Measurements from ENCODE around the gene CRIP2.

The CRIP2 gene

DNA sequence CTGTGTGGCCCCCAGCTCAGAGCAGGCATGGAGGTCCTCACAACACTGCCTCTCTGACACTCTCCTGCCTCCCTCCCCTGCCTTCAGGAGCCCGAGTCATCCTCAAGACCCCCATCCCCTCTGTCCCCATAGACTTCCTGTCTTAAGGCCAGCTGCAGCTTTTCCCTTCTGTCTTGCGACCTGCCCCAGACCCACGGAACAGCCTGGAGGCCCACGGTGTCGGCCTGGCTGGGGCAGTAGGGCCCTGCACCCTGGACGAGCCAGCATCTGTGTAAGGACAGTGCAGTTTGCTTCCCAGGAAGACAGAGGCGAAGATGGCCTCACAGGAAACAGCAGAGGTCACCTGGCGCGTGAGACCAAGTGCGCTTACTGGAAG, 26.1 kb downstream of the CRIP2 start:
- no peak for DNase-seq

DNA sequence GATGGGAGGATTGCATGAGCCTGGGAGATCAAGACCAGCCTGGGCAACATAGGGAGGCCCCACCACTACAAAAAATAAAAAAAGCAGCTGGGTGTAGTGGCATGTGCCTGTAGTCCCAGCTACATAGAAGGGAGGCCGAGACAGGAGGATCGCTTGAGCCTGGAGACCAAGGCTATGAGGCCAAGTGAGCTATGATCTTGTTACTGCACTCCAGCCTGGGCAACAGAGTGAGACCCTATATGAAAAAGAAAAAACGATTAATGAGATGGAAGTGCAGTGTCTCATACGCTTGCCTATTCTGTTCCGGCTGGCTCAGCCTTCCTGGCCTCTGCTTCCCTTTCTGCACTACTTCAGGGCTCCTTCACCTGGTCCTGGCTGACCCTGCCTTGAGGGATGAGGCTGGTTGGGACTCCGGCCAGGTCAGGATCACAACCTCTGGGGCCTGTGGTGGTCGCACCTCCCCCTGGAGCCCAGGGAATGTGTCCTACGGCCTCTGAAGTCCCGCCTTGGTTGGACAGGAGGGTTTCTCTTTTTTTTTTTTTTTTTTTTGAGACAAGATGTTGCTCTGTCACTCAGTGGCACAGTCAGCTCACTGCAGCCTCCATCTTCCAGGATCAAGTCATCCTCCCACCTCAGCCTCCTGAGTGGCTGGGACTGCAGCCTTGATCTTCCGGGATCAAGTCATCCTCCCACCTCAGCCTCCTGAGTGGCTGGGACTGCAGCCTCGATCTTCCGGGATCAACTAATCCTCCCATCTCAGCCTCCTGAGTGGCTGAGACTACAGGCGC, 27.1 kb downstream of the CRIP2 start:
- DNase-seq, result no peak

DNA sequence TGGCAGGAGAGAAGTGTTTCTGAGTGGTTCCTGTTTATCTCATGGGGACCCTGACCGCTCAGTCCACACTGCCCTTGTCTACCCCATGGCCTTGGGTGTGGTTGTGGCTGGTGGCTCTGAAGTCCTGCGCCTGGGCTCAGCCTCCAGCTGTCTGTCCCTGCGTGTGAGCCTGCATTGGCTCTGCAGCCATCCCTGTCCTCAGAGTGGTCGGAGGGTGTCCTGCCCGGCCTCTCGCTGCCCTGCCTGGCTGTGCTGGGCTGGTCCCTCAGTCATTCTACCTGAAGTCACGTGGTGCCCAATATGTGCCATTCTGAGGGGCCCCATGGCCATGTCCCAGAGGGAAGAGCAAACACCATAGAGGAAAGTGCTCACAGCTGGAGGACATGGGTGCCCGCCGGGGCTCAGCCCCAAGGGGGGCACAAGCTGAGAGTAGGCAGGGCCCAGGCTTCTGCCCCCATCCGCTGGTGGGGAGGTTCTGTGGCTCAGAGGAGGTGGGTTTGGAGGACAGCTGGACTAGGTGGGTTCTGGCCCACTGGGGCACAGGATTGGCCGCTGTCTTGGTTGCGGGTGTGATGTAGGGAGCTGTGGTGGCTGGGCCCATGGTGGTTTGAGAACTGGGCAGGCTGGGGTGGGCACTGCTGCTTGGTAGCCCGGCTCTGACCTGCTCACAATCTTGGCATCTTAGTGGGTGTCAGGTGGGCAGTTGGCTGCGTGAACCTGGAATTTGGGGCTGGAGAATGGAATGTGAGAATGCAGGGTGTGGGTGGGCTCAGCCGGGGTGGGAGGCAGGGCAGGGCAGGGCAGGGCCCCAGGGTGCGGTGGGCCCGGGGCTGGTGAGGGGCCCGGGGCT, 28.1 kb downstream of the CRIP2 start:
- DNase-seq, result no peak

DNA sequence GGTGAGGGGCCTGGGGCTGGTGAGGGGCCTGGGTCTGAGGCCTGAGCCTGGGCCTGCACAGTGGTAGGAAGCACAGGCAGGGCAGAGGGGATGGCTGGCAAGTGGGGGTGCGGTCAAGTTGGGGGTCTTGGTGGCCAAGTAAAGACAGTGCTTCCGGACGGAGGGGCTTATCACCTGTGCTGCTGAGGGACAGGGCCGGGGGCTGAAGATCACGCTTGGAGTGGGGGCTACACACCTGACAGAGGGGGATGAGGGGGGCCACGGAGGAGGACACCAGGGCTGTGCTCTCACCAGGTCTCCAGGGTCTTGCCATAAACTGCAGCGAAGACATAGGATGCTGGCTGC, 28.6 kb downstream of the CRIP2 start:
- no peak for DNase-seq

DNA sequence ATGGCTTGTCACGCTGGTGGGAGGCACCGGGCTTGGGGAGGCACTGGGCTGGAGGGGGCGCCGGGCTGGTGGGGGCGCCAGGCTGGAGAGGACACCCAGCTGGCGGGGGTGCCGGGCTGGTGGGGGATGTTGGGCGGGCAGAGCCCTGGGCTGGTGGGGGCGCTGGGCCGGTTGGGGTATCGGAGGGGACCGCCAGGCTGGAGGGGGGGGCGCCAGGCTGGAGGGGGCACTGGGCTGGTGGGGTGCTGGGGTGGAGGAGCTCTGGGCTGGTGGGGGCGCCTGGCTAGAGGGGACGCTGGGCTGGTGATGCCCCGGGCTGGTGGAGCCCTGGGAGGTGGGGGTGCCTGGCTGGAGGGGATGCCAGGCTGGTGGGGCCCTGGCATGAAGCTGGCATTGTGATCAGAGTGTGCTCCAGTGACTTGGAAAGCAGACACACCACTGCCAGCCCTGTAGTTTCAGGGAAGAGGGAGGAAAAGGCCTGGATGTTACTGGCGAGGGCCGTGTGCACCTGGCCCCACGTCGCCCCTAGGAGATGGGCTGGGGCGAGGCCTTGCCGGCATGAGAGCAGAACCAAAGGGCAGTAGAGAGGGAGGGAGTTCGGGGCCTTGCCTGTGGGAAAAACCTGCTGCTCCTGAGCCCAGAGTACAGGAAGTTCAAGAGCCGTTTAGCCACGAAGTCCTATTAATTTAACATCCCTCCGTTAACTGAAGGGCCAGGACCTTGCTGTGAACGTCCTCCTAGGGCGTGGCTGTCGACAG, 29.5 kb downstream of the CRIP2 start:
- DNase-seq, result no peak

DNA sequence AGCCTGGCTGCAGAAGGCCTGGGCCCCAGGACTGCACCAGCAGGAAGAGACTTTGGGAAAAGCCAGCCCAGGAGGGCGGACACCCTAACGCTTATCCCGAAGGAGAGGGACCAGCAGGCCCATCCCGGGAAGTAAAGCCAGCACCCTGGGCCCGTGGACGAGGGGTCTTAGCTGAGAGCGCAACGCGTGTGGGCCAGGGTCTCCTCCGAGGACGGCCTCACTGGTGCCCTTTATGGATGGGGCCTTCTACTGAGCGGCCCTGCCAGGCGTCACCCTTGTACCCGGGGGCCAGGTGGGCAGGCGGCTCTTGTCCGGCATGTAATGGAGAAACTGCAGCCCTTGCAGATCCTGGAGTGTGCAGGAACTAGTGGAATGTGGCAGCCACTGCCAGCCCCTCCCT, 30.5 kb downstream of the CRIP2 start:
- no peak for DNase-seq

DNA sequence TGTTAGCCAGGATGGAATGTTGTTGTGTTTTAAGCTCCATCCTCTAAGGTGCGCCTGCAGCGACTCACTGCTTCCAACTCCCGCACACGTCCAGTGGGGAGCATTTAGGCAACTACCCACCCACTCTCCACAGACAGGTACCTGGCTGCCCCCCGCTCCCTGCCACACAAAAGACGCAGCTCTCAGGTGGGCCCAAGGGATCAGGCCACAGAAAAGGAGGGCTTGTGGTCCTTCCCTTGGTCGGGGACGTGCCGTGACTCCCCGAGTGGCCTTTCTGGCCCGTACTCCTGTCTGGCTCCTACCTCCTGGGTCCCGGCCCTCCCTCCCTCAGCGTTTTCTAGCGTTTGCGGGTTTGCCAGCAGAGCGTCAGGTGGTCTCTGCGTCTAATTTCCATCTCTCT, 32.6 kb downstream of the CRIP2 start:
- DNase-seq, result no peak

DNA sequence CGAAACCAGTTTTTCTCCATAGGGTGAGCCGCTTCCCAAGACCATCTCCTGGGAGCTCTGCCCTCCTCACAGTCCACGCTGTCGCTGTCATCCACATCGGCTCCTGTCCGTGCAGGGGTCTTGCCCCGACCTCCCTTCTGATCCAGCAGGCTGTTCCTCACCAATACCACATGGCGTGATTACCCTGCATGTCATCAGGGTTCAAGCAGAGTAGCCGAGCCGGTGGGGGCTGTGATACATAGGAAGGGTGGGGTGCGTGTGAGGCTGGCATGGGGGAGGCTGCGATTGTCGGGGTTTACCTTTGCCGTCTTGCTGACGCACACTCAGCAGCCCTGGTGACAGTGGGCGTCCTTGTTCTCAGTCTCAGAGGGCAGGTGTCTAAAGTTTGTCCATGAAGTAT, 33.4 kb downstream of the CRIP2 start:
- DNase-seq, result no peak

DNA sequence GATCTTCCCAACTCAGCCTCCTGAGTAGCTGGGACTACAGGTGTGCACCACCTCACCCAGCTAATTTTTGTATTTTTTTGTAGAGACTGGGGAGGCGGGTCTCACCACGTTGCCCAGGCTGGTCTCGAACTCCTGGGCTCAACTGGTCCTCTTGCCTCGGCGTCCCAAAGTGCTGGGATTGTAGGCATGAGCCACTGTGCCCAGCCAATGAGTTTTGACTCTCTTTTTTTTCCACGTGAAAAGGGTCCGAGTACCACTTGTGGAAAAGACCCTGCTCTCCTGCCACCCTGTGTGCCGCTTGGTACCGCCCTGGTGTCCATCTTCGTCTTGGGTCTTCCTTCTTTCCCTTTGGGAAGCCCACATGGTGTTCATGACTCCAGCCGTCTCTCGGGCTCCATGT, 34.0 kb downstream of the CRIP2 start:
- no peak for DNase-seq

DNA sequence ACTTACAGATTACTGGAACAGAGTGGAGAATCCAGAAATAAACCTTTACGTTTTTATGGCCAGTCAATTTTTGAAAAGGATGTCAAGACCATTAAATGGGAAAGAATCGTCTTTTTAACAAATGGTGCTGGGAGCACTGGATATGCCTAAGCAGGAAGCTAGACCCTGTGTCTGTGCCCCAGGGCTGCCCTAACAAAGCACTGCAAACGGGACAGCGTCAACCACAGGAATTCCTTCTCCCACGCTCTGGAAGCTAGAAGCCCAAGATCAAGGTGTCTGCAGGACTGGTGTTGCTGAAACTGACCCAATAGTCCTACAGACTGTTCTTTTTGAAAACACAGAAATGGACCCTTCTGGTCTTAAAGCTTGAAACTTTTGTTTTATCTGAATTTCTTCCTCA, 42.5 kb downstream of the CRIP2 start:
- DNase-seq, result no peak

DNA sequence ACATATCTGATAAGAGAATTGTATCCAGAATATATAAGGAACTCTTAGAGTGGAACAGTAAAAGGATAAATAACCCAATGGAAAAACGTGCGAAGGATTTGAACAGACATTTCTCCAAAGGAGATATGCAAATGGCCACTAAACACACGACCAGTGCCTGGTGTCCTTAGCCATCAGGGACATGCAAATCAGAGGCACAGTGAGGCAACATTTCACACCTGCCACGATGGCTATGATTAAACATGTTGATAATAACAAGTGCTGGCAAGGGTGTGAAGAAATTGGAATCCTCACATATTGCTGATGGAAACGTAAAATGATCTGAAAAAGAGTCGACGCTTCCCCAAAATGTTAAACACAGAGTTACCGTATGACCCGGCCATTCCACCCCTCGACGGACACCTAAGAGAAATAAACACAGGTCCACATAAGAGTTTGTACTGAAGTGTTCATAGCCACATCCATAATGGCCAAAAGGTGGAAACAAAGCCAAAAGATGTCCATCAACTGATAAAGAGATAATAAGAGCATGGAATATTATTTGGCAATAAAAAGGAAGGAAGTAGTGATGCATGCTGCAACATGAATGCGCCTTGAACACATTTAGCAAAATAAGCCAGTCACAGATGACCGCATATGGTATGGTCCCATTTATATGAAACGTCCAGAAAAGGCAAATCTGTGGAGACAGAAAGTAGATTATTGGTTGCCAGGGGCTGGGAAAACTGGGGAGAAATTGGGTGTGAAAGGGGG, 45.5 kb downstream of the CRIP2 start:
- no peak for DNase-seq

DNA sequence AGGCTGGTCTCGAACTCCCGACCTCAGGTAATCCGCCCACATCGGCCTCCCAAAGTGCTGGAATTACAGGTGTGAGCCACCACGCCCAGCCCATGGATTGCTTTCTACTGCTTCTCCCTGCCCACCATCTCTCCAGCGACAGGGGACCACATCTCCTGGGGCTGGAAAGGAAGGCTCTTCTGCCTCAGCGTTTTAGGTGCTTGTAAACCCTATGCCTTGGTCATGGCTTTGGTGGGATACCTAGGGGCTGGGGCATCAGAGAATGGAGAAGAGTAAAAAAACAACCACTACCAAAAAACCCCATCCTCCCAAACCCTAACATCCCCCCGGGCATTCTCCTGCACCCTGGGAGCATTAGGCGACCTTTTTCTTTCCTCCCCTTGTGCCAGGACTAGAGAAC, 50.7 kb downstream of the CRIP2 start:
- no peak for DNase-seq

DNA sequence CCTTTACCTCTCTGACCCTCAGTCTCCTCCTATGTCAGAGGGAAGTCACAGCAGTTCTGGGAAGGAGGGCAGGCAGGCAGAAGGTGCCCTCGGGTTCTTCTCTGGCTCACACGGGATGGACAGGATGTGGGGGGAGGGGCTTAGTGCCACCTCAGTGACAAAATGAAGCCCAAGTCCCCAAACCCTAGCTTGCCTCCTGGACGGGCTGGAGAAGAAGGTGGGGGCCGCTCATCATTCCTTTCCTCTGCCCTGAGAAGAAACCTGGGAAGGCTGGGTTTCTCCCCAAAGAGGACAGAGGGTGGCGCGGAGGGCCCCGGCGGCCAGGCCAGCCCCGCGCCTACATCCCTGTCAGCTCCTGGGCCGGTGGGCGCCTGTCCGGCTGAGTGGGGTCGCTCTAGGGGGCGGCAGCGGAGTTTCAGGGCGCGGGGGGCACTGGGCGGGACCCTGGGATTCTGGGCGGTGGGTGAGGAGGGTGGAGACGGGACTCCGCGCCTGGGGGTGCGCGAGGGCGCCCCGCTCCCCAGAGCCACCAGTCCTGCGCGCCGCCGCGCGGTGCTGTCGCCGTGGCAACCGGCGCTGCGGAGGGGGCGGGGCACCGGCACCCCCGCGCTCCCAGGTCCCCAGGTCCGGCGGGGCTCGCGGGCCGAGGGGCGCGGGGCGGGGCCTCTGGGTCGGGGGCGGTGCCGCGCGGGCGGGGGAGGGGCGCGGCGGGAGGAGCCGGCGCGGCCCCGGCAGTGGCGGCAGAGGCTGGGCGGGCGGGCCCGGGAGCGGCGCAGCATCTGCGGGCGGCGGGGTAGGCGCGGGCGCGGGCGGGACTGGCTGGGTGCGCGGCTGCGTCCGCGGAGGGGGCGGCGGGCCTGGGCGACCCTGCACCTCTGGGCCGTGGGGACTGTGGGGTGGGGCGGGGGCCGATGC, 51.5 kb downstream of the CRIP2 start, which contains the start of gene TMEM121:
TMEM121 (plus strand) TSS at position 723 of the 915 bp plus-strand sequence. CDS start 2,252 bp downstream, outside the sequence.
- DNase-seq, result no peak

DNA sequence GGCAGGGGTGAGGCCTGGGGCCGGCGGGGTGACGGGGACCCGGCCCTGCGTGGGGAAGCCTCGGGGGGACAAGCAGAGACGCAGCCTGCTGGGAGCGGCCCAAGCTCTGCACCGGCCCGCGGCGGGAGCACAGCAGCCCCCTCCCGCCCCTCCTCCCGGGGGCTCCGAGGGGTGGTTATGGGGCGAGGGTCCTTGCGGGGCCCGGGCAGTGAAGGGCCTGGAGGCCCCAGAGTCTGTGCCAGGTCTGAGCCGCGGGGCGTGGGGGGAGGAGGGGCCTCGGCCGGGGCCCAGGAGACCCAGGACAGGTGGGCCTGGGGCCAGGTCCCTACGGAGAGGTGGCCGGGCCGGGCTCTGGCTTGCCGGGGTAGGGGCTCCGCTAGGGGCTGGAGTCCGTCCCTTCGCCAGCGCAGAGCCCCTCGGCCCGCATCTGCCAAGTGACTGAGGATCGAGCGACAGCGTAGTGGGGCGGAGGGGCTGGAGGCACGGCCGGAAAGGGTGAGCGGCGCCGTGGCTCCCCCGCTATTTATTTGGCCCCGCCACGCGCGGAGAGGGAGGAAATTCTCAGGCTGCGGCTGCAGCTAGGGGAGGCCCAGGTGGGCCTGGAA, 52.3 kb downstream of the CRIP2 start:
- no peak for DNase-seq

DNA sequence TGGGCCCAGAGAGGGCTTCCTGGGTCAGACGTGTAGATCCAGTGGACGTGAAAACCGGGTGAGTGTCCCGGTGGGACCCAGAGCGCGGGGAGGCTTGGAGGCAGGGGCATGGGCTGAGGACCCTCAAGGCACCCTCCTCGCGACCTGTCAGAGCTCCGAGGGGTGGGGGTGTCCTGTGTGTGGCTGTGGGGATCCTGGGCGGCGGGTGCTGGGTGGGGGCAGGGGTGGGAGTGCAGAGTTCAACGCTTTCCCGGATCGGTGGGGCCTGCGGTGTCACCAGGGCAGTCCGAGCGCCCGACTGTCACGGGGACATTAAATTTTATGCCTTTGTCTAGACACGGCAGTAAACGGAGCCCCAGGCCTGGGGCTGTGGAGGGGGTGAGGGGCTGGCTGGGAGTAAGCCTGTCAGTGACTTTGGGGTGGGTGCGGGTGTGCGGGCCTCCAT, 52.8 kb downstream of the CRIP2 start:
- DNase-seq, result no peak

DNA sequence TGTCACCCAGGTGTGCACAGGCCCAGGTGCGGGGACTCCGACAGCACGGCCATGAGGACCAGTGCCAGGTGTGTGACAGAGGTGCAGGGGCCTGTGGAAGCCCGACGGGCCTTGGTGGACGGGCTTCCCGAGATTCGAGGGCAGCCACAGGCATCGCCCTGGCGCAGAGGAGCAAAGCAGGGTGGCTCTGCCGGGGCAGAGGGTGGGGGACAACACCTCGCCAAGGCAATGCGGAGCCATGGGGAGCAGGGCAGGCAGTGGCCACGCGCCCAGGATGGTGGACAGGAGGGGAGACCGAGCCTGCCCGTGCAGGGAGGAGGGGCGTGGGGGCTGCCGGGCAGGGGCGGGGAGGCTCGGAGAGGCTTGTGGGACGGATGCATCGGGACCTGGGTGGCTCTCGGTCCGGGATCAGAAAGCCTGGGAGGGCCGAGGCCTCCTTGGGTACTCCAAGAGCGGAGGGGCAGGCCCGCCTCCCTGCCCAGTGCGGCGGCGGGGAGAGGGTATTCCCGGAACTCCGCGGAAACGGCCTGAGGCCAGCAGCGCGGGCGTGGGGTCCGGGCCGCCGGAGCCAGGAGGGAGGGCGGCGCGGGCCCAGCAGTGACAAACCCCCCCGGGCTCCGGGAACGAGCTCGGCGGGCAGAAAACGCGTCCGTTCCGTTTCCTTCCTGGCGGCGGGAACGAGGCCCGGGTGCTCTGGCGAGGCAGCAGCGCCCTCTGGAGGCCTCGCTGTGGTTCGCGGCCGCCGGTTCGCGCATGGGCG, 53.4 kb downstream of the CRIP2 start:
- DNase-seq, result no peak

DNA sequence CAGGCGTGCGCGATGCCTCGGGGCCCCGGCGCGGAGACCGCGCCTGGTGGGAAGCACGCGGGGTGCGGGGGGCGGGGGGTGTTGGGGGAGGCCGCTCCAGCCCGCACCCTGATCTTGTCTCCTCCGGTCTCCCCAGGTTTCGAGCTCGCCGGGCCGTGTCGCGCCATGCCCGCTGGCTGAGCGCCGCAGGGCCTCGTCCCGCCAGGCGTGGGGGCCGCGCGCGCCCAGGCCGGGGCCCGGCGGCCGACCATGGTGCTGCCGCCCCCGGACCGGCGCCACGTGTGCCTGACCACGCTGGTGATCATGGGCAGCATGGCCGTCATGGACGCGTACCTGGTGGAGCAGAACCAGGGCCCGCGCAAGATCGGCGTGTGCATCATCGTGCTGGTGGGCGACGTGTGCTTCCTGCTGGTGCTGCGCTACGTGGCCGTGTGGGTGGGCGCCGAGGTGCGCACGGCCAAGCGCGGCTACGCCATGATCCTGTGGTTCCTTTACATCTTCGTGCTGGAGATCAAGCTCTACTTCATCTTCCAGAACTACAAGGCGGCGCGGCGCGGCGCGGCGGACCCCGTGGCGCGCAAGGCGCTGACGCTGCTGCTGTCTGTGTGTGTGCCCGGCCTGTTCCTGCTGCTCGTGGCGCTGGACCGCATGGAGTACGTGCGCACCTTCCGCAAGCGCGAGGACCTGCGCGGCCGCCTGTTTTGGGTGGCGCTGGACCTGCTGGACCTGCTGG, 54.1 kb downstream of the CRIP2 start:
- no peak for DNase-seq

DNA sequence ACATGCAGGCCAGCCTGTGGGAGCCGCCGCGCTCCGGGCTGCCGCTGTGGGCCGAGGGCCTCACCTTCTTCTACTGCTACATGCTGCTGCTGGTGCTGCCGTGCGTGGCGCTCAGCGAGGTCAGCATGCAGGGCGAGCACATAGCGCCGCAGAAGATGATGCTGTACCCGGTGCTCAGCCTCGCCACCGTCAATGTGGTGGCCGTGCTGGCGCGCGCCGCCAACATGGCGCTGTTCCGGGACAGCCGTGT, 54.6 kb downstream of the CRIP2 start:
- no peak for DNase-seq

Data from NK-92 treated with Interleukin-12 subunit alpha and Interleukin-12 subunit beta, amount 100 ng/mL, for 24 hours (cell line).